GM19395 (cell line): ENCODE measurements around the gene ACBD5.
A peak's percentile ranks its signal among the peaks of the same experiment; 100 is the strongest.
"Not testable (repeated sequence)": the region's sequence is repeated elsewhere in the genome, so short reads cannot be mapped to it uniquely, and the experiment has no call there.

Experiments
- ATAC-seq: cut with Tn5 transposase; IDR thresholded peaks from one replicate; pipeline ENCODE4 v1.9.1; 2021; ENCODE audit warnings: mild to moderate bottlenecking, moderate library complexity; ENCODE audit not compliant: unreplicated experiment

Gene ACBD5

GRCh38 chr10:27240212-27241009, at the start of gene ACBD5:
Gene ACBD5 (minus strand): TSS chr10:27240797. CDS start chr10:27240688, 109 bp downstream.
- ATAC-seq = peak; percentile 52

GRCh38 chr10:27285093-27285492, 44.5 kb upstream of the ACBD5 start:
- no peak for ATAC-seq

GRCh38 chr10:27276581-27276980, 36.0 kb upstream of the ACBD5 start:
- ATAC-seq = no peak

DNA sequence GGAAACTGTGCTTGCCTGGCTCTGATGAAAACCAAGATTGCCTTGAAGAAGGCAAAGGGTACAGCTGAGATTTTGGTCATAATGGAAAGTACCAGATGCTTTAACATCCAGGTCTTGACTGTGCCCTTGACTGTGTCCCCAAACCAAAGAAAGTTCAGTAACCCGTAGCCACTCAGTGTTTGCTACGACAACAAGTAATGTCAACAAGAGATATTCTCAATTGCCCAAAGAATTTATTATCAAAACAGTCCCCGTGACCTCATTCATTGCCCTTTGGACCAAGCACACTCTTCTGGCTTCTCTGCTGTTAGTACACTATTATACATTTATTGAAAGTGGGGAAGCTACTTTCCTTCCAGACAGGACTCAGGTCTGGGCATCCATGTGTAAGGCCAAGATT, 25.4 kb upstream of the ACBD5 start:
- not testable (repeated sequence) for ATAC-seq

- ATAC-seq = not testable (repeated sequence)
These were observed 22.2 kb upstream of the ACBD5 start for GRCh38 chr10:27262788-27263187.

- ATAC-seq = peak; percentile 70
These were observed 18.5 kb upstream of the ACBD5 start for GRCh38 chr10:27258838-27259812.

DNA sequence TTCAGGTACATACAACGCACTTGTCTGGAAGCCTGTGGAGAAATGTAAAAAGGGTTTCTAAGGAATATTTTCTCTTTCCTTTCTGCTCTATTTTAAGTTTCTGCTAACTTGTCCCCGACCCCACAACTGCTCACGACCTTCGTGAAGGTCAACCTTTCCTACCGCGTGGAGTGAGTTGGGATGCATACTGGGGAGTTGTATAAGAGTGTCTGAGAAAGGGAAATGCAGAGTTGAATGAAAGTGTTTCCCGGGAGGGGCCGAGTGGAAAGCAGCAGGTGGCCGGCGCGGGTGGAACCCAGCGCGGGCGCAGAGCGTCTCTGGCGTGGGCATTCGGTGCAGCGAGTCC, 17.9 kb upstream of the ACBD5 start:
- no peak for ATAC-seq

DNA sequence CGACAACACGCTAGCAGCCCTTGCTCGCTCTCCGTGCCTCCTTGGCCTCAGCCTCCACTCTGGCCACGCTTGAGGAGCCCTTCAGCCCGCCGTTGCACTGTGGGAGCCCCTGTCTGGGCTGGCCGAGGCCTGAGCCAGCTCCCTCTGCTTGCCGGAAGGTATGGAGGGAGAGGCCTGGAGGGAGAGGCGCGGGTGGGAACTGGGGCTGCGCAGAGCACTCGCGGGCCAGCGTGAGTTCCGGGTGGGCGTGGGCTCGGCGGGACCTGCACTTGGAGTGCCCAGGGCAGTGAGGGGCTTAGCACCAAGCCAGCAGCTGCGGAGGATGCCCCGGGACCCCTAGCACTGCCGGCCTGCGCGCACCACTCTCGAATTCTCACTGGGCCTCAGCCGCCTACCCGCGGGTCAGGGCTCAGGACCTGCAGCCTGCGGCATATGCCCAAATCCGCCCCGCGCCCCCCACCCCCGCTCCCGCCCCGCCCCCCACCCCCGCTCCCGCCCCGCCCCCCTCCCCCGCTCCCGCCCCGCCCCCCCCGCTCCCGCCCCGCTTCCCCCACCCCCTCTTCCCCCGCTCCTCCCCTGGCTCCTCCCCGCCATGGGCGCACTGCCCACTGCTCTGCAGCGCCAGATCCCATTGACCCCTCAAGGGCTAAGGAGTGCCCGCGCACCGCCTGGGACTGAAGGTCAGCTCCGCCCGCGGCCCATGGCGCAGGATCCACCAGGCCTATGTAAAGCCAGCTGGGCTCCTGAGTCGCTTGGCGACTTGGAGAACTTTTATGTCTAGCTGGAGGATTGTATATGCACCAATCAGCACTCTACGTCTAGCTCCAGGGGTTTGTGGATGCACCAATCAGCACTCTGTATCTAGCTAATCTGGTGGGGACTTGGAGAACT, 15.9 kb upstream of the ACBD5 start:
- ATAC-seq = no peak

DNA sequence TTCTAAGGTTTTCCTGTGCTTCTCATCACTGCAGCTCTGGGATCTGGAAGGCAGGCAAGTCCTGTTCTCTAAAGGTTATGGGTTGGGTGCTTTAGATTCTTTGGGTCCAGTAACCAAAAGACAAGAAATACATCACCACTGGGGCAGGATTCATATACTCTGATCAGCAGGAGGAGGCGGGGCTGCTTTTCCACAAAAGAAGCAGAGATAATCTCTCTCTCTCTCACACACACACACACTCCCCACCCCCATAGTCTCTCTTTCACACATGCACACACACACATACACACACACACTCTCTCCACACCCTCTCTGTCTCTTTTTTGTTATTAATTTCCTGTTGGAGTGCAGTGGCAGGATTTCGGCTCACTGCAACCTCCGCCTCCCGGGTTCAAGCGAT, 13.0 kb upstream of the ACBD5 start:
- no peak for ATAC-seq

- peak; percentile 99 for ATAC-seq
These were observed 11.8 kb upstream of the ACBD5 start for GRCh38 chr10:27252267-27253000.

GRCh38 chr10:27251554-27251953, 11.0 kb upstream of the ACBD5 start:
- no peak for ATAC-seq

DNA sequence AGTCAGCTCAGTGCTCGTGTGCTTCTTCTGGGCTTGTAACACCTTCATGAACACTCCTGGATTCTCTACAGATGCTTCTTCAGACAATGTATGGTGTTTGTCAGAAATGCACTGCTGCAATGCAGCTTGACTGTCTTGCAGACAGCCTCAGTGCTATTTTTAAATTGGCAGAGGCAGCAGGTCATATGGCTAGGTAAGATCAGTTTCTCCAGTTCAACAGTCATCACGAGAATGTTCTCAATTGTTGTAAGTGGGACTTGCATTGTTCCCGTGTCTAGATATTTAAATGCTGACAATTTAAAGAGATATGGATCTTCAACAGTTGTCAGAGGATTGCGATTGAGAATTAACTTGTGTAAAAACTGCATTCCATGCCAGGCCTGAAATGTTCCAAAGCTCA, 7.6 kb upstream of the ACBD5 start:
- no peak for ATAC-seq

DNA sequence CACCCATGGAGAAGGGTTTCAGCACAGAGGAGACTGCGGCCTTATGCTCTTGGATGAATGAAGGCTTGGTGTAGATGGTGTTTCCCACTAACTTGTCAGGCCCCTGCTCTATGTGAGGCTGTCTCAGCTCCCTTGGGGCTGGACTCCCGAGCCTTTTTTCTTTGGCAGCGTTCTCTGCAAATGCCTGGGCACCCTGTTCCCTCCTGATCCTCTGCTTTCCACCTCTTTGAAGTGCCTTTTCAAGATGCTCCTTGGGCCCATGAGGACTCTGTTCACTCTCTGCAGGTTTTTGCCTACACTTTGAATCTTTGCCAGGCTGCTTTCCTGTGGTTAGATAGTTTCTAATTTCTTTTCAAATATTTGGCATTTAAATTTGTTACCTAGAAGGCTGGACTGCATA, 6.8 kb upstream of the ACBD5 start:
- ATAC-seq = no peak

- ATAC-seq = no peak
These were observed 6.4 kb upstream of the ACBD5 start for GRCh38 chr10:27247006-27247405.

DNA sequence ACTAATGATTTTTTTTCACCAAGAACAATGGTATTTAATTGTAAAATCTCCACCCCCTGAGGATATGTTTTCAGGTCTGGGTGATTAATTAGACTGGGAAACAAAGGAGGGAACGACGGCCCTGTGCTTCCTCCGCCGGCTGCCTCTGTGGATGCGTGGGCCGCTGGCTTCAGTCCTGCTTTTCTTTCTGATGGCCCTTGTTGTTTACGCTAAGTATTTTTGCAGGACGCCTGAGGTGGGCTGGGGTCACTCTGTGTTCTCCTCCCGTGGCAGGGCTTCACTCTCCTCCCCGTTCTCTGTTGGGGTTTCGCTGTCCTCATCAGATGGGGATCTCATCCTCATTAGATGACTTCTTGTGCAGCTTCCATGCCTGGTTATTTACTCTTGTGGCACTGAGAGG, 5.2 kb upstream of the ACBD5 start:
- ATAC-seq = no peak

DNA sequence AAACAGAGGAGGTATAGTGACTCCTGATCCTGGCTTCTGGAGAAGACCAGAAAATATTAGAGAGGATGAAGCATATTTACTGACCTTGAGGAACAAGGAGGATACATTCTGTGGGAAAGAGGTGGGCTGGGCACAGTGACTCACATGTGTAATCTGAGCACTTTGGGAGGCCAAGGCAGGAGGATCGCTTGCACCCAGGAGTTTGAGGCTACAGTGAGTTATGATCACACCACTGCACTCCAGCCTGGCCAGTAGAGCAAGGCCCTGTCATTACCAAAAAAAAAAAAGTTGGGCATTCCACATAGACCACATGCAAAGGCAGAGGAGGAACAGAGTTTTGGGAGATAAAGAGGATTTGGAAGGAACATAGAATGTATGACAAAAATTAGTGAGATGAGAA, 4.4 kb upstream of the ACBD5 start:
- no peak for ATAC-seq

DNA sequence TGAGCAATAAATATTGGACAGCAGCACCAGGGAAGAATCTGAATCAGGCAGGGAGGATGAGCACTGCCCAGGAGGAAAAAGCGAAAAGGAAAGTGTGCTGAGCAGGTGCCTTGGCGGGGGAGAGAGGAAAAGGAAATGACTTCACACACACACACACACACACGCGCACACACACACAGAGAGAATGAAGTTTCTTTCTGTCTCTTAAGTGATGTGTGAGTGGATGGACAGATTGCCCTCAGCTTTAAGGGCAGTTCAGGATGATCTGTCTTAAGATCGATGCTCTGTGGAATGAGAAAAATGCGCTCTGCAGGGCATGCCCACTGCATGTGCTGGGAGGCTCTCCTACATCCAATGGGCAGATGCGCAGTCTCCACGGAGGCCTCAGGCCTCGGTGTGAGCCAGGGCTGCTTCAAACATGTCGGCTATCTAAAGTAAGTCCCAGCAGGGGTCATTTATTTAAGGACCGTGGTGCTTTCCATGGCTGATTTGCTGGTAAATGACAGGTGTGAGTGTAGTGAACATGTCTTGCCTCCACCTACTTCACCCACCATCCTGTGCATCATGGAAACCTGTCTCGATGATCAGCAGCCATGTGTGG, 2.5 kb upstream of the ACBD5 start:
- peak; percentile 39 for ATAC-seq

GRCh38 chr10:27242473-27242950, 1.9 kb upstream of the ACBD5 start:
- peak; percentile 7 for ATAC-seq

DNA sequence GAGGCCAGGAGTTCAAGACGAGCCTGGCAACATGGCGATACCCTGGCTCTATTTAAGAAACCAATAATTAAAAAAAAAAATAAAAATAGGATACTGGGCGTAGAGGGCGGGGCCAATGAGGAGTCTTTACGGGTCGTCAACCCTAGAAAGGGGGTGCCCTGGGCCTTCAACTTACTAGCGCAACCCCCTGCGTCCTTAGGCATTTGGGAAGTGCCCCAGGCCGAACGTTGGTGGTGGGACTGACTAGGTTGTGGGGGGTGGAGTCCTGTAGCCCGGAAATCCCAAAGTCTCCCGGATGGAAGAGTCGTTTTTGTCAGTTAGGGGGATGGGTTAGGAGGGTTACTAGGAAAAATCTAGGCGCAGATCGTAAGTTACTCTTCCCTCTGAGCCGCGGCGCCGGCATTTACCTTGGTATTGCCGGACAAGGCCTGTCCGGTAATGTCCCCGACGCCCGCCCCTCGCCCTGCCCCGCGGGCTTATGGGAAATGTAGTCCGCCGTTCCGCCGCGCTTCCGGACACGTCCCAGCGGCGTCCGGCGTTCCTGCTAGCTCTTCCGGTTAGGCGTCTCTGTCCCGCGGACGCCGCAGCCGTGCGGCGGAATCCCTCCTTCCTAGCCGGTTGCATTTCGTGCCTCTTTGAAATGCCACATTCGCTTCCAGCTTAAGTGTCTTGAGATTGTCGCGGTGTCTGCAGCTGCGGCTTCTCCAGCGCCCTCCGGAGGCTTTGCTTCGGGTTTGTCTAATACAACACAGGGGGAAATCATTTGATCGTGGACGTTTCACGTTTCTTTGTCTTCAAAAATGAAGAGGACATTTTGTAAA, 1.3 kb upstream of the ACBD5 start:
- peak; percentile 72 for ATAC-seq
